HEK293T (cell line): Measurements from ENCODE around the gene COL19A1.
"Not testable (repeated sequence)": the region's sequence is repeated elsewhere in the genome, so short reads cannot be mapped to it uniquely, and the experiment has no call there.

Experiments
- ARNT ChIP-seq: fragments of 450-650 bp; IDR thresholded peaks from 2 replicates; pipeline ENCODE4 v1.6.1; 2017; ENCODE audit warnings: mild to moderate bottlenecking
- BHLHE40 ChIP-seq: fragments of 450-650 bp; IDR thresholded peaks from 2 replicates; pipeline ENCODE4 v1.6.1; 2016; ENCODE audit warnings: mild to moderate bottlenecking, moderate library complexity, borderline replicate concordance
- ELF4 ChIP-seq: fragments of 450-650 bp; IDR thresholded peaks from 2 replicates; pipeline ENCODE4 v1.6.1; 2017; ENCODE audit warnings: antibody characterized with exemption
- FOXK2 ChIP-seq: fragments of 450-650 bp; IDR thresholded peaks from 2 replicates; pipeline ENCODE4 v1.6.1; 2016; ENCODE audit warnings: mild to moderate bottlenecking
- FOXM1 ChIP-seq: fragments of 450-650 bp; IDR thresholded peaks from 2 replicates; pipeline ENCODE4 v1.6.1; 2017; ENCODE audit warnings: mild to moderate bottlenecking, borderline replicate concordance
- HDGF ChIP-seq: fragments of 450-650 bp; IDR thresholded peaks from 2 replicates; pipeline ENCODE4 v1.6.1; 2017; ENCODE audit warnings: antibody characterized with exemption, borderline replicate concordance
- L3MBTL2 ChIP-seq: fragments of 450-650 bp; conservative IDR thresholded peaks from 2 replicates; pipeline ENCODE4 v1.6.1; 2016; ENCODE audit warnings: mild to moderate bottlenecking
- LEF1 ChIP-seq: fragments of 450-650 bp; IDR thresholded peaks from 2 replicates; pipeline ENCODE4 v1.6.1; 2017; ENCODE audit warnings: mild to moderate bottlenecking, borderline replicate concordance
- NFRKB ChIP-seq: fragments of 450-650 bp; IDR thresholded peaks from 2 replicates; pipeline ENCODE4 v1.6.1; 2016; ENCODE audit warnings: mild to moderate bottlenecking, moderate library complexity
- SP1 ChIP-seq: fragments of 450-650 bp; IDR thresholded peaks from 2 replicates; pipeline ENCODE4 v1.6.1; 2017
- SUZ12 ChIP-seq: fragments of 450-650 bp; IDR thresholded peaks from 2 replicates; pipeline ENCODE4 v1.6.1; 2016; ENCODE audit warnings: mild to moderate bottlenecking
- TARDBP ChIP-seq: fragments of 450-650 bp; IDR thresholded peaks from 2 replicates; pipeline ENCODE4 v1.6.1; 2016
- ZNF384 ChIP-seq: fragments of 450-650 bp; IDR thresholded peaks from 2 replicates; pipeline ENCODE4 v1.6.1; 2016
- TF ChIP-seq, protein P1 (sequence below): fragments of 450-650 bp; IDR thresholded peaks from 2 replicates; pipeline ENCODE4 v1.6.1; 2016

DNA sequence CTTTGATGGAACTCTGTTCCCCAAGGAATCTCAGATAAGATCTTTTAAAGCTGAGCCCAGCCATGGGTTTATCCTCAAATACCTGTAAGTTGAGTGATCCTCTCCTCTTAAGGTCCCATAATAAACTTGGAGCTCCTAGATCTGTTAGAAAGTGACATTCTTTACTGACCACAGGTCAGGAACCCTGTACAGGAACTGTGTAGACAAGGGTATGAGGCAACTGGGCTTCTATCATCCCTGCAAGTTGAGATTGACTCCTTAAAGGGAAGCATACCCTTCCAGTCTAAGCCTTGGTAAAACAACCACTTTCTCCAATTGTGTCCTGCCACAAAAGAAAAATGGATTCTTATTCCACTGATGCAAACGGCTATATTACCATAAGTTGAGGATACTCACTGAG is 26.2 kb downstream of the COL19A1 start:
- TF ChIP-seq, protein P1, sequence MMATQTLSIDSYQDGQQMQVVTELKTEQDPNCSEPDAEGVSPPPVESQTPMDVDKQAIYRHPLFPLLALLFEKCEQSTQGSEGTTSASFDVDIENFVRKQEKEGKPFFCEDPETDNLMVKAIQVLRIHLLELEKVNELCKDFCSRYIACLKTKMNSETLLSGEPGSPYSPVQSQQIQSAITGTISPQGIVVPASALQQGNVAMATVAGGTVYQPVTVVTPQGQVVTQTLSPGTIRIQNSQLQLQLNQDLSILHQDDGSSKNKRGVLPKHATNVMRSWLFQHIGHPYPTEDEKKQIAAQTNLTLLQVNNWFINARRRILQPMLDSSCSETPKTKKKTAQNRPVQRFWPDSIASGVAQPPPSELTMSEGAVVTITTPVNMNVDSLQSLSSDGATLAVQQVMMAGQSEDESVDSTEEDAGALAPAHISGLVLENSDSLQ = not testable (repeated sequence)
- TF ChIP-seq NFRKB, ELF4, FOXM1, HDGF, SP1, TARDBP, ARNT, SUZ12, L3MBTL2, BHLHE40, FOXK2, LEF1, ZNF384: not testable (repeated sequence)
